GM19238 (cell line): ENCODE measurements around the gene MREG.

Experiments
- DNase-seq: peaks from one replicate; pipeline ENCODE4 v3.0.0; 2011; ENCODE audit warnings: low spot score; ENCODE audit not compliant: insufficient read length

MREG gene

GRCh38 chr2:215895330-215895729 lies 118.0 kb downstream of the MREG start:
- no peak for DNase-seq
